OCI-LY1 (cell line): ENCODE measurements around the gene FAM110A.

Experiments
- H2AFZ ChIP-seq: fragments of 200-600 bp; sonication (generic), shearing (Covaris generic); 2 replicates; pipeline ENCODE4 v1.6.0; 2014; ENCODE audit warnings: antibody characterized with exemption, mild to moderate bottlenecking, low read length
- H3F3A ChIP-seq: fragments of 200-600 bp; sonication (generic), shearing (Covaris generic); 2 replicates; pipeline ENCODE4 v1.6.0; 2014; ENCODE audit warnings: mild to moderate bottlenecking, antibody characterized with exemption, low read length, moderate library complexity; ENCODE audit not compliant: insufficient read depth
- H3K27ac ChIP-seq: fragments of 200-600 bp; sonication (generic); 2 replicates; pipeline ENCODE4 v1.5.1; 2014; ENCODE audit warnings: low read length, mixed run types, mild to moderate bottlenecking, low read depth; ENCODE audit not compliant: poor library complexity, severe bottlenecking
- H3K27me3 ChIP-seq: fragments of 200-600 bp; sonication (generic); 2 replicates; pipeline ENCODE4 v1.6.0; 2014; ENCODE audit warnings: antibody characterized with exemption, mild to moderate bottlenecking, low read length, moderate library complexity; ENCODE audit not compliant: insufficient read depth
- H3K36me3 ChIP-seq: fragments of 200-600 bp; sonication (generic); 2 replicates; pipeline ENCODE4 v1.6.1; 2014; ENCODE audit warnings: mild to moderate bottlenecking, antibody characterized with exemption, low read length, moderate library complexity, mixed read lengths; ENCODE audit not compliant: insufficient read depth
- H3K4me1 ChIP-seq: fragments of 200-600 bp; sonication (generic); 2 replicates; pipeline ENCODE4 v1.5.1; 2014; ENCODE audit warnings: mild to moderate bottlenecking, low read length, moderate library complexity; ENCODE audit not compliant: insufficient read depth, severe bottlenecking
- H3K4me2 ChIP-seq: fragments of 200-600 bp; sonication (generic), shearing (Covaris generic); 2 replicates; pipeline ENCODE4 v1.6.1; 2014; ENCODE audit warnings: low read length
- H3K4me3 ChIP-seq: fragments of 200-600 bp; sonication (generic); 2 replicates; pipeline ENCODE4 v1.5.1; 2014; ENCODE audit warnings: low read length, low read depth, mild to moderate bottlenecking, mixed read lengths; ENCODE audit not compliant: poor library complexity, severe bottlenecking
- H3K79me2 ChIP-seq: fragments of 200-600 bp; shearing (Covaris generic); 2 replicates; pipeline ENCODE4 v1.6.1; 2016; ENCODE audit warnings: mixed run types, low read length, mixed read lengths; ENCODE audit not compliant: insufficient read depth
- H3K9ac ChIP-seq: fragments of 200-600 bp; sonication (generic), shearing (Covaris generic); 2 replicates; pipeline ENCODE4 v1.6.1; 2014; ENCODE audit warnings: mild to moderate bottlenecking, low read length, mixed read lengths
- H3K9me2 ChIP-seq: fragments of 200-600 bp; sonication (generic), shearing (Covaris generic); 2 replicates; pipeline ENCODE4 v1.6.1; 2014; ENCODE audit warnings: low read depth, mild to moderate bottlenecking, low read length, mixed read lengths
- H3K9me3 ChIP-seq: fragments of 200-600 bp; shearing (Covaris generic); 2 replicates; pipeline ENCODE4 v1.6.1; 2014; ENCODE audit warnings: low read length, mixed read lengths
- H4K20me1 ChIP-seq: fragments of 200-600 bp; sonication (generic), shearing (Covaris generic); 2 replicates; pipeline ENCODE4 v1.6.0; 2016; ENCODE audit warnings: mild to moderate bottlenecking, low read length; ENCODE audit not compliant: insufficient read depth
- EZH2 ChIP-seq: fragments of 200-600 bp; sonication (generic), shearing (Covaris generic); IDR thresholded peaks from 2 replicates; pipeline ENCODE4 v1.8.0; 2017; ENCODE audit warnings: borderline replicate concordance, mixed run types, mild to moderate bottlenecking, antibody characterized with exemption, low read length, moderate library complexity, mixed read lengths
- TF ChIP-seq, protein P1 (sequence below): fragments of 200-600 bp; sonication (generic), shearing (Covaris generic); IDR thresholded peaks from 2 replicates; pipeline ENCODE4 v1.5.1; 2017; ENCODE audit warnings: mild to moderate bottlenecking, antibody characterized with exemption, low read length, moderate library complexity, mixed read lengths

FAM110A gene

DNA sequence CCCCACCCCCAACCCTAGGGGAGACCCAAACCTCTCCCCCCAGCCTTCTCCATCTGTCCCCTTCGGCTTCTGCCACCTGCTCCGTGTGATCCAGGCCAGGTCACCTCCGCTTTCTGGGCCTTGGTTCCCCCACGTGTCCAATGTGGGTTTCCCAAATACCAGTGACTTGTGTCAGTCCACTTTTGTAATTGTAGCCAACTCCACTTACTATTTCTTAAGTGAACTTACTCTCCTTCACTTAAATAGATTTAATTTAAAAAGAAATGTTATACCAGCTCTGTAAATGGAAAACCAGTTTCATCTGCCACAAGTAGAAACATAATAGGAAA is 10.0 kb upstream of the FAM110A start:
- no peak overlapping the region for H3K4me2 ChIP-seq
- H3K36me3 ChIP-seq, result no peaks in the 10 kb centered on the region
- no peak overlapping the region for H3K9ac ChIP-seq
- no peak overlapping the region for H3K4me3 ChIP-seq
- no peak overlapping the region for H3K27ac ChIP-seq
- no peaks in the 10 kb centered on the region for H3K79me2 ChIP-seq
- no peaks in the 10 kb centered on the region for H4K20me1 ChIP-seq
- H3F3A ChIP-seq, result no peaks in the 10 kb centered on the region
- no peak overlapping the region for H2AFZ ChIP-seq
- H3K4me1 ChIP-seq, result no peaks in the 10 kb centered on the region
- no peaks in the 10 kb centered on the region for H3K9me2 ChIP-seq
- TF ChIP-seq EZH2, result no peak
- TF ChIP-seq, protein P1, sequence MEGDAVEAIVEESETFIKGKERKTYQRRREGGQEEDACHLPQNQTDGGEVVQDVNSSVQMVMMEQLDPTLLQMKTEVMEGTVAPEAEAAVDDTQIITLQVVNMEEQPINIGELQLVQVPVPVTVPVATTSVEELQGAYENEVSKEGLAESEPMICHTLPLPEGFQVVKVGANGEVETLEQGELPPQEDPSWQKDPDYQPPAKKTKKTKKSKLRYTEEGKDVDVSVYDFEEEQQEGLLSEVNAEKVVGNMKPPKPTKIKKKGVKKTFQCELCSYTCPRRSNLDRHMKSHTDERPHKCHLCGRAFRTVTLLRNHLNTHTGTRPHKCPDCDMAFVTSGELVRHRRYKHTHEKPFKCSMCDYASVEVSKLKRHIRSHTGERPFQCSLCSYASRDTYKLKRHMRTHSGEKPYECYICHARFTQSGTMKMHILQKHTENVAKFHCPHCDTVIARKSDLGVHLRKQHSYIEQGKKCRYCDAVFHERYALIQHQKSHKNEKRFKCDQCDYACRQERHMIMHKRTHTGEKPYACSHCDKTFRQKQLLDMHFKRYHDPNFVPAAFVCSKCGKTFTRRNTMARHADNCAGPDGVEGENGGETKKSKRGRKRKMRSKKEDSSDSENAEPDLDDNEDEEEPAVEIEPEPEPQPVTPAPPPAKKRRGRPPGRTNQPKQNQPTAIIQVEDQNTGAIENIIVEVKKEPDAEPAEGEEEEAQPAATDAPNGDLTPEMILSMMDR, result no peak
- no peaks in the 10 kb centered on the region for H3K9me3 ChIP-seq
- H3K27me3 ChIP-seq, result peaks cover 4% of the 10 kb centered on the region; the same call in 1 of the 2 replicates

DNA sequence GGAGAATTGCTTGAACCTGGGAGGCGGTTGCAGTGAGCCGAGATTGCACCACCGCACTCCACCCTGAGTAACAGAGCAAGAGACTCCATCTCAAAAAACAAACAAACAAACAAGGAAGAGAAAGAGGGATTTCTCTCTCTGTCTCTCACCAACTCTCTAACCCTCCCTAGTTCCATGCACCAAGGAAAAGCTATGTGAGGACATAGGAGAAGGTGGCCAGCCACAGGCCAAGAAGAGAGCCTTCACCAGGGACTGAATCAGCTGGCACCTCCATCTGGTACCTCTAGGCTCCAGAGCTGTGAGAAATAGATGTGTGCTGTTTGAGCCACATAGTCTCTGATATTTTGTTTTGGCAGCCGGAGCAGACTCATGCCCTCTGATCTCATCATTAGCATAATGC is 9.0 kb upstream of the FAM110A start:
- no peaks in the 10 kb centered on the region for H3K79me2 ChIP-seq

DNA sequence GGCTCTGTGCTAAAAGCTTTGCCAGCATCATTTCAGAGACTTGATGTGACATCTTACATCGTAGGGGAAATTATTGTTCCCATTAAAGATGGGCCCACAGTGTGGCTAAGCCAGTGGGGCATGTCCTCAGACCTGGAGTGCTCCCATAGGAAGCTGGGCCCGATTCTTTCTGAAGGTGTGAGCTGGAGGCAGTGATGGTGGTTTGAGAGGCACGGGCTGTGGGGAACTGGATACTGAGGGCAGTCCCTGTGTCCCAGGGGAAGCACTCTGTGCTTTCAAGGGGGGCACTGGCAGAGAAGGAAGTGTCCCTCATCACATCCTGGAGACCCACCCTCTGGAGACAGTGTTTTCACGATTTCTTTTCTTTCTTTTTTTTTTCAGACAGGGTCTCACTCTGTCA is 8.6 kb upstream of the FAM110A start:
- H3K36me3 ChIP-seq, result no peaks in the 10 kb centered on the region
- H3K4me1 ChIP-seq, result no peaks in the 10 kb centered on the region
- H4K20me1 ChIP-seq, result no peaks in the 10 kb centered on the region
- no peaks in the 10 kb centered on the region for H3K9me2 ChIP-seq
- no peaks in the 10 kb centered on the region for H3K79me2 ChIP-seq
- TF ChIP-seq EZH2, result no peak
- TF ChIP-seq, protein P1, result no peak
- H3K9ac ChIP-seq, result no peak overlapping the region
- H3K27me3 ChIP-seq, result peaks cover 4% of the 10 kb centered on the region; the same call in 1 of the 2 replicates
- no peak overlapping the region for H2AFZ ChIP-seq
- H3K4me2 ChIP-seq, result no peak overlapping the region
- no peak overlapping the region for H3K27ac ChIP-seq
- H3K9me3 ChIP-seq, result no peaks in the 10 kb centered on the region
- no peak overlapping the region for H3K4me3 ChIP-seq
- H3F3A ChIP-seq, result no peaks in the 10 kb centered on the region

More for the DNA sequence above, 9.0 kb upstream of the FAM110A start:
- Histone ChIP-seq H2AFZ (no peak overlapping the region), H3K27me3 (peaks cover 4% of the 10 kb centered on the region; the same call in 1 of the 2 replicates), H3K4me2 (no peak overlapping the region), H3K9ac (no peak overlapping the region), H4K20me1 (no peaks in the 10 kb centered on the region), H3K9me2 (no peaks in the 10 kb centered on the region), H3K36me3 (no peaks in the 10 kb centered on the region), H3K4me1 (no peaks in the 10 kb centered on the region), H3F3A (no peaks in the 10 kb centered on the region), H3K9me3 (no peaks in the 10 kb centered on the region), H3K27ac (no peak overlapping the region), H3K4me3 (no peak overlapping the region)
- TF ChIP-seq, protein P1, result no peak
- no peak for TF ChIP-seq EZH2
